DND-41 (cell line): ENCODE data around the gene DNM2.

Source experiments
- ATAC-seq: fragments of 200-7000 bp; cut with Tn5 transposase; 3 replicates; pipeline ENCODE4 v1.9.1; 2021; ENCODE audit warnings: low read depth; ENCODE audit not compliant: insufficient read depth
- DNase-seq: peaks from one replicate; pipeline ENCODE4 v3.0.0-alpha.2; 2020
- H2AFZ ChIP-seq: 2 replicates; pipeline ENCODE4 v1.6.0; 2012; ENCODE audit warnings: low read depth, low read length
- H3K27ac ChIP-seq: 2 replicates; pipeline ENCODE4 v1.5.1; 2012; ENCODE audit warnings: low read length, inconsistent platforms
- H3K27me3 ChIP-seq: fragments of 200-600 bp; sonication (generic); 2 replicates; pipeline ENCODE4 v1.6.0; 2012; ENCODE audit warnings: low read length, mild to moderate bottlenecking, inconsistent platforms; ENCODE audit not compliant: insufficient read depth, poor library complexity
- H3K36me3 ChIP-seq: 2 replicates; pipeline ENCODE4 v1.5.1; 2012; ENCODE audit warnings: low read length, inconsistent platforms; ENCODE audit not compliant: insufficient read depth
- H3K4me1 ChIP-seq: 2 replicates; pipeline ENCODE4 v1.5.1; 2012; ENCODE audit warnings: mild to moderate bottlenecking, low read length; ENCODE audit not compliant: insufficient read depth
- H3K4me2 ChIP-seq: 2 replicates; pipeline ENCODE4 v1.6.0; 2012; ENCODE audit warnings: mild to moderate bottlenecking, moderate library complexity, low read length, inconsistent platforms; ENCODE audit not compliant: insufficient read depth
- H3K4me3 ChIP-seq, 2 experiments: fragments of 200-600 bp in 1 of 2; shearing (Covaris generic) in 1 of 2; 2 replicates each; pipeline ENCODE4 v1.5.1; 2012 to 2016; ENCODE audit warnings: inconsistent platforms in 2 of 2, low read length in 2 of 2, mild to moderate bottlenecking in 2 of 2, low read depth in 1 of 2, moderate library complexity in 1 of 2
- H3K79me2 ChIP-seq: 2 replicates; pipeline ENCODE4 v1.6.0; 2012; ENCODE audit warnings: low read length, inconsistent platforms; ENCODE audit not compliant: insufficient read depth
- H3K9ac ChIP-seq: 2 replicates; pipeline ENCODE4 v1.6.0; 2012; ENCODE audit warnings: low read depth, mild to moderate bottlenecking, inconsistent platforms, low read length, moderate library complexity
- H3K9me3 ChIP-seq: 2 replicates; pipeline ENCODE4 v1.5.1; 2012; ENCODE audit warnings: low read length, moderate library complexity, mild to moderate bottlenecking, inconsistent platforms; ENCODE audit not compliant: insufficient read depth, severe bottlenecking
- H4K20me1 ChIP-seq: 2 replicates; pipeline ENCODE4 v1.6.0; 2012; ENCODE audit warnings: low read length; ENCODE audit not compliant: insufficient read depth
- CTCF ChIP-seq: IDR thresholded peaks from 2 replicates; pipeline ENCODE4 v1.5.1; 2012; ENCODE audit warnings: borderline replicate concordance, low read length, moderate library complexity, mild to moderate bottlenecking; ENCODE audit not compliant: poor library complexity, severe bottlenecking; ENCODE audit errors: extremely low read depth
- EZH2 ChIP-seq: IDR thresholded peaks from 3 replicates; pipeline ENCODE4 v1.6.1; 2012; ENCODE audit warnings: borderline replicate concordance, low read depth, mild to moderate bottlenecking, moderate library complexity, low read length, inconsistent platforms; ENCODE audit not compliant: severe bottlenecking

DNM2 gene

GRCh38 chr19:10812196-10812595 lies 94.3 kb downstream of the DNM2 start:
- H3K79me2 ChIP-seq, result no peaks in the 10 kb centered on the region
- no peak overlapping the region for H3K9ac ChIP-seq
- H3K4me3 ChIP-seq, result no peak overlapping the region
- no peak for ATAC-seq
- H3K4me2 ChIP-seq, result no peak overlapping the region
- no peaks in the 10 kb centered on the region; the same call in 1 of the 2 replicates for H4K20me1 ChIP-seq
- H3K36me3 ChIP-seq, result peaks cover 75% of the 10 kb centered on the region
- no peak for TF ChIP-seq CTCF
- TF ChIP-seq EZH2, result no peak
- no peak for DNase-seq
- no peaks in the 10 kb centered on the region for H3K27me3 ChIP-seq
- H3K4me1 ChIP-seq, result no peaks in the 10 kb centered on the region
- H2AFZ ChIP-seq, result no peak overlapping the region
- no peak overlapping the region for H3K27ac ChIP-seq
- no peaks in the 10 kb centered on the region for H3K9me3 ChIP-seq

GRCh38 chr19:10812902-10813404 lies 95.1 kb downstream of the DNM2 start:
- Histone ChIP-seq H3K4me3 (no peak overlapping the region), H3K4me1 (no peaks in the 10 kb centered on the region), H4K20me1 (no peaks in the 10 kb centered on the region; the same call in 1 of the 2 replicates), H3K36me3 (peaks cover 75% of the 10 kb centered on the region), H3K27ac (peak overlapping the region; percentile 21; the same call in 1 of the 2 replicates), H3K4me2 (no peak overlapping the region), H2AFZ (no peak overlapping the region), H3K9ac (no peak overlapping the region), H3K79me2 (no peaks in the 10 kb centered on the region), H3K27me3 (no peaks in the 10 kb centered on the region), H3K9me3 (no peaks in the 10 kb centered on the region)
- TF ChIP-seq EZH2 (no peak), CTCF (no peak)
- ATAC-seq, result no peak
- no peak for DNase-seq

GRCh38 chr19:10815007-10815536 lies 97.2 kb downstream of the DNM2 start:
- no peak overlapping the region for H2AFZ ChIP-seq
- no peak overlapping the region for H3K27ac ChIP-seq
- no peaks in the 10 kb centered on the region for H3K27me3 ChIP-seq
- no peaks in the 10 kb centered on the region; the same call in 1 of the 2 replicates for H4K20me1 ChIP-seq
- no peaks in the 10 kb centered on the region for H3K79me2 ChIP-seq
- no peak overlapping the region for H3K9ac ChIP-seq
- no peak for DNase-seq
- no peak for TF ChIP-seq EZH2
- TF ChIP-seq CTCF, result no peak
- no peak for ATAC-seq
- no peak overlapping the region for H3K4me3 ChIP-seq
- no peak overlapping the region for H3K4me2 ChIP-seq
- peaks cover 77% of the 10 kb centered on the region for H3K36me3 ChIP-seq
- no peaks in the 10 kb centered on the region for H3K9me3 ChIP-seq
- no peaks in the 10 kb centered on the region for H3K4me1 ChIP-seq
